HG03135 (cell line): ENCODE data around the gene PYGO1.
A peak's percentile ranks its signal among the peaks of the same experiment; 100 is the strongest.
"Not testable (repeated sequence)": the region's sequence is repeated elsewhere in the genome, so short reads cannot be mapped to it uniquely, and the experiment has no call there.

Experiments
- ATAC-seq: cut with Tn5 transposase; IDR thresholded peaks from one replicate; pipeline ENCODE4 v1.9.1; 2021; ENCODE audit warnings: mild to moderate bottlenecking, moderate library complexity; ENCODE audit not compliant: unreplicated experiment

The PYGO1 gene, protein sequence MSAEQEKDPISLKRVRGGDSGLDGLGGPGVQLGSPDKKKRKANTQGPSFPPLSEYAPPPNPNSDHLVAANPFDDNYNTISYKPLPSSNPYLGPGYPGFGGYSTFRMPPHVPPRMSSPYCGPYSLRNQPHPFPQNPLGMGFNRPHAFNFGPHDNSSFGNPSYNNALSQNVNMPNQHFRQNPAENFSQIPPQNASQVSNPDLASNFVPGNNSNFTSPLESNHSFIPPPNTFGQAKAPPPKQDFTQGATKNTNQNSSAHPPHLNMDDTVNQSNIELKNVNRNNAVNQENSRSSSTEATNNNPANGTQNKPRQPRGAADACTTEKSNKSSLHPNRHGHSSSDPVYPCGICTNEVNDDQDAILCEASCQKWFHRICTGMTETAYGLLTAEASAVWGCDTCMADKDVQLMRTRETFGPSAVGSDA

GRCh38 chr15:55588070-55588814 lies at the start of gene PYGO1:
Gene PYGO1 (minus strand): TSS chr15:55588345. CDS start chr15:55587883, 462 bp downstream.
- peak; percentile 58 for ATAC-seq

GRCh38 chr15:55637086-55637485 lies 48.9 kb upstream of the PYGO1 start:
- ATAC-seq = no peak

DNA sequence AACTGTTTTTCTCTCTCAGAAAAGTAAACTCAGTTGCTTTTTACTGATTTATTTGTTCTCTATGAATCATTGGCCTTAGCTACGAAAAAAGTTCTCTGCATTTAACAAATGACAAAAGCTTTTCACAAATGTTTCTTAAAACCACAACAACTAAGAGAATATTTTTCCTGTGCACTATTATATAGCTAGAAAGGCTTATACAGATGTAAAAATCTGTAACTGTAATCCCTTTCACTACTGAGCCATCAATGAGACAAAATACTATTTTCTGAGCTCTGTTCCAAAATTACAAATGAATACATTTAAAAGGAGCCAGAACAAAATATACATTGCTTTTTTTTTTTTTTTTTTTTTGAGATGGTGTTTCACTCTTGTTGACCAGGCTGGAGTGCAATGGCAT lies 45.6 kb upstream of the PYGO1 start:
- ATAC-seq = no peak

- ATAC-seq = no peak
Observed at GRCh38 chr15:55632434-55632833, 44.3 kb upstream of the PYGO1 start.

- no peak for ATAC-seq
Observed at GRCh38 chr15:55630858-55631257, 42.7 kb upstream of the PYGO1 start.

GRCh38 chr15:55628369-55628730 lies 40.2 kb upstream of the PYGO1 start:
- no peak for ATAC-seq

DNA sequence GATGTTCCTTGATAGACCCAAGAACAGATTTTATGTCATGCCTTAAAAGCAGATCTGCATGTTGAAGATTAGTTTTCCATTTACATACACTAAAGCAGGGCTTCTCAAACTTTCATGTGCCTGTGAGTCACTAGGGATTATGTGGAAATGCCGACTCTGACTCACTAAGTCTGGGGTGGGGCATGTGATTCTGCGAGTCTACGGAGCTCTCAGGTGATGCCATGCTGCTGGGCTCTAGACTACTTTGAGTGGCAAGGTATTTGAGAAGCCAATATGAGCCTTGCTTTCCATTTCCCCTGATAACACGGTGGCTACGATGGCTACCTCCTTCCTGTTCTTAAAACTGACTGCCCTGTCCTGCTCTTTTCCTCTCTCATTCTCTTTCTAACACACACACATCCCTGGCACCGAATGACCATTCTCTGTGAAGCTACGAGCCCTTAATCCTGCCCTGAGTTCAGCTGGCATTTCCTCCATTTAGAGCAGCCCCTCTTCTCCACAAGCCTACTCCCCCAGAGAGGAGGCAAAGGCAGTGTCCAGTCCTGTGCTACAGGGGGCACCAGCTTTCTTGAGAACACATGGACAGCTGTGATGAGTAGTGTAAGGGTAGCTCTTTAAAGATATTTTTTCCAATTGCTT lies 39.7 kb upstream of the PYGO1 start:
- no peak for ATAC-seq

DNA sequence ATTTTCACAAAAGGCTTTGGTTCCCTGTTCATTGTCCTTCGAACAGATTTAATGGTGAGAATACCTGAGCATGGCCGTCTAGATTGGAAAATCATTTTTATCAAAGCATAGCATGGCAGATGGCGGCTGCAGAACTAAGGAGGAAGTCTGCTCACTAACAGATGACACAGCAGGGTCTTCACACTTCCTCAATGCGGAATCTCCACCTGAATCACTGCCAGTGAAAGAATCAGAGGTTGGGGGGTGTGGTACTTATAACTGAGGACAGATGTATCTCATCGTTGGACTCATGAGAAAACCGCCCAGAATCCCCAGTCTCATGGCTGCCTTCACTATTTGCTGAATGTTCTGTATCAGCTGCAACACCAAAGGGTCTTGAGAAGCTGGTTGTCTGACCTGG lies 31.6 kb upstream of the PYGO1 start:
- no peak for ATAC-seq

DNA sequence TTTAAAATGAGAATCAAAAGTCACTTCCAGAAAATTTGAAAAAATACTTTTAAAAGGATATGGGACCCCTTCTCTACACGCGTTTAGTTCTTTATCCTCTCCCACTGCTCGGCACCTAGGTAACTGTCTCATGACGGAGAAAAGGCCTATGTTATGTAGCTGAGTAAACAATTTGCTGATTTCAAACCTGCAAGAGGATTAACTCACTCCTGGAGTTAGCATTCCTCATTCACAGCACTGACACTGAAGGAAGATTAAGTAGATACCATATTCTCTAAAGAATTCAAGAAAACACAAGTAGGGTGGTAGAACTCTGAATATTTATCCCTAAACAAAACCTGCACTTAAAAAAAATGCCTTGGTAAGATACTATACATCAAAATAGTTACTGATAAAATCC lies 30.2 kb upstream of the PYGO1 start:
- ATAC-seq = no peak

DNA sequence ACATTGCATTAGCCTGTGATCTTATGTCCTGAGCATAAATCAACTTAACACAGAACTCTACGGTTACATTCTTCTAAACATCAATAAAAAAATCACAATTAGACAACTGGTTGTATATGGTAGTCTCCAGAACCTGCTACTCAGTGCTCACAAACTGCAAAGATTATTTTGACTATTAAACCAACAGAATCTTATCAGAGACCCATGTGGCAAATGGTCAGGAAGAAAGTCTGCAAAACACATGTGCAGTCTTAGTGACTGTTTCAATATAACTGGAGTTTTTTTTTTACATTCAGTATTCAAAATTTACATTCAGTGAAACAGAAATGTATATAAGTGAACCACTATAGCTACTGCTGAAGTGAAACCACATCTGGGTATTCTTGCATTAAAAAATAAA lies 27.3 kb upstream of the PYGO1 start:
- ATAC-seq = no peak

- ATAC-seq = no peak
Observed at GRCh38 chr15:55613727-55614126, 25.6 kb upstream of the PYGO1 start.

DNA sequence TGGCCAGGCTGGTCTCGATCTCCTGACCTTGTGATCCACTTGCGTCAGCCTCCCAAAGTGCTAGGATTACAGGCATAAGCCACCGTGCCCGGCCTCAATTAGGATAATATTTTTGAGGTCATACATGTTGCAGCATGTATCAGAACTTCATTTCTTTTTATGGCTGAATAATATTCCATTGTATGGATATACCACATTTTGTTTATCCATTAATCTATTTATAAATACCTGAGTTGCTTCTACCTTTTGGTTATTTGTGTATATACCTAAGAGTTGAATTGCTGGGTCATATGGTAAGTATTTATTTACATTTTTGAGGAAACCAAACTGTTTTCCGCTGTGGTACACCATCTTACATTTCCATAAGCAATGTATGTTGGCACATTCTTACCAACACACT lies 18.1 kb upstream of the PYGO1 start:
- ATAC-seq = no peak

DNA sequence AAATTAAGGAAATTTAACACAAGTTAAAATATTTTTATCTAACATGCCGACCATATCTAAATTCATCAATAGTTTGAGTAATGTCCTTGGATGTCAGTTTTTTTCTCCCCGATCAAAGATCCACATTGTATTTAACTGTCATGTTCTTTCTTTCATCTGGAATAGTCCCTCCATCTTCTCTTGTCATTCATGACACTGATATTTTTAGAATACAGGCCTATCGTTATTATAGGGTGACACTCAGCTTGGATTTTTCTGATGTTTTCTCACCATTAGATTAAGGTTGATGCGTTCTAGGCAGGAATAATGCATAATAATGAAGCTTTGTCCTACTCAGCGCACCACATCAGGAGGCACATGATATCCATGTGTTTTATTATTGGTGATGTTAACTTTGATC lies 13.2 kb upstream of the PYGO1 start:
- no peak for ATAC-seq

- no peak for ATAC-seq
Observed at GRCh38 chr15:55599439-55599838, 11.3 kb upstream of the PYGO1 start.

DNA sequence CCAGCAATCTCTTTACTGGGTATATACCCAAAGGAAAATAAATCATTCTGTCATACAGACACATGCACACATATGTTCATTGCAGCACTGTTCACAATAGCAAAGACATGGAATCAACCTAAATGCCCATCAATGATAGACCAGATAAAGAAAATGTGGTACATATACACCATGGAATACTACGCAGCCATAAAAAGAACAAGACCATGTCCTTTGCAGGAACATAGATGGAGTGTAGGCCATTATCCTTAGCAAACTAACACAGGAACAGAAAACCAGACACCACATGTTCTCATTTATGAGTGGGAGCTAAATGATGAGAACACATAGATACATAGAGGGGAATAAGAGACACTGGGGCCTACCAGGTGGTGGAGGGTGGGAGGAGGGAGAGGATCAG lies 4.9 kb upstream of the PYGO1 start:
- ATAC-seq = not testable (repeated sequence)

- no peak for ATAC-seq
Observed at GRCh38 chr15:55590788-55591187, 2.6 kb upstream of the PYGO1 start.

- no peak for ATAC-seq
Observed at GRCh38 chr15:55589287-55589686, 1.1 kb upstream of the PYGO1 start.

GRCh38 chr15:55588815-55589115 lies 620 bp upstream of the PYGO1 start:
- ATAC-seq = no peak

- ATAC-seq = peak; percentile 21
Observed at GRCh38 chr15:55587321-55588069, 650 bp downstream of the PYGO1 start.

GRCh38 chr15:55586808-55587207 lies 1.3 kb downstream of the PYGO1 start:
- ATAC-seq = no peak

GRCh38 chr15:55576943-55577342 lies 11.2 kb downstream of the PYGO1 start:
- ATAC-seq = no peak
